Spleen (tissue), 7 donors: ENCODE measurements around the gene PTX3.

ENCODE experiments used
- POLR2A ChIP-seq, 3 donors: fragments of 450-650 bp; IDR thresholded peaks; one replicate each; pipeline ENCODE4 v1.5.1; 2017; ENCODE audit warnings: antibody characterized with exemption in 3 of 3, mild to moderate bottlenecking in 1 of 3
- POLR2AphosphoS5 ChIP-seq, 3 donors: sonication (generic); formaldehyde crosslinking; IDR thresholded peaks; one replicate each; pipeline ENCODE4 v1.5.1; 2017; ENCODE audit warnings: antibody characterized with exemption in 3 of 3
- TF ChIP-seq, protein P1 (sequence below), 11 experiments: fragments of 200-600 bp in 7 of 11; fragments of 450-650 bp in 4 of 11; sonication (generic) in 4 of 11; IDR thresholded peaks in 8 of 11; conservative IDR thresholded peaks in 3 of 11; 1 replicate in 7 of 11; 2 replicates in 4 of 11; pipeline versions ENCODE4 v1.4.0 to v1.8.0; 2016 to 2021; ENCODE audit warnings: antibody characterized with exemption in 11 of 11, inconsistent platforms in 4 of 11, mild to moderate bottlenecking in 1 of 11
- donor health status: DM: no; HTN: no; CAD: no; lungs with moderate emphysema.
- donor health status: DM: no; HTN: no; CAD: no.
- donor health status: DM: no; HTN: no; CAD: no.

GRCh38 chr3:157444797-157445184, 8.1 kb downstream of the PTX3 start:
- TF ChIP-seq, protein P1, sequence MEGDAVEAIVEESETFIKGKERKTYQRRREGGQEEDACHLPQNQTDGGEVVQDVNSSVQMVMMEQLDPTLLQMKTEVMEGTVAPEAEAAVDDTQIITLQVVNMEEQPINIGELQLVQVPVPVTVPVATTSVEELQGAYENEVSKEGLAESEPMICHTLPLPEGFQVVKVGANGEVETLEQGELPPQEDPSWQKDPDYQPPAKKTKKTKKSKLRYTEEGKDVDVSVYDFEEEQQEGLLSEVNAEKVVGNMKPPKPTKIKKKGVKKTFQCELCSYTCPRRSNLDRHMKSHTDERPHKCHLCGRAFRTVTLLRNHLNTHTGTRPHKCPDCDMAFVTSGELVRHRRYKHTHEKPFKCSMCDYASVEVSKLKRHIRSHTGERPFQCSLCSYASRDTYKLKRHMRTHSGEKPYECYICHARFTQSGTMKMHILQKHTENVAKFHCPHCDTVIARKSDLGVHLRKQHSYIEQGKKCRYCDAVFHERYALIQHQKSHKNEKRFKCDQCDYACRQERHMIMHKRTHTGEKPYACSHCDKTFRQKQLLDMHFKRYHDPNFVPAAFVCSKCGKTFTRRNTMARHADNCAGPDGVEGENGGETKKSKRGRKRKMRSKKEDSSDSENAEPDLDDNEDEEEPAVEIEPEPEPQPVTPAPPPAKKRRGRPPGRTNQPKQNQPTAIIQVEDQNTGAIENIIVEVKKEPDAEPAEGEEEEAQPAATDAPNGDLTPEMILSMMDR (IDR thresholded peaks at IDR 0.05 in 8 of 11, conservative IDR thresholded peaks at IDR 0.05 in 3 of 11), result no peak
- no peak for TF ChIP-seq POLR2A (IDR thresholded peaks at IDR 0.05)
- TF ChIP-seq POLR2AphosphoS5 (IDR thresholded peaks at IDR 0.05), result no peak
